ENCODE measurements around the gene MED17. TPM values are rescaled to one million over a fixed set of nuclear protein-coding genes. Genes with fewer than 3 reads are reported as not detected.

MED17 gene
- total and polyA plus RNA-seq, 10 donors: 10.4 to 41.3 (median 36.6) TPM

DNA sequence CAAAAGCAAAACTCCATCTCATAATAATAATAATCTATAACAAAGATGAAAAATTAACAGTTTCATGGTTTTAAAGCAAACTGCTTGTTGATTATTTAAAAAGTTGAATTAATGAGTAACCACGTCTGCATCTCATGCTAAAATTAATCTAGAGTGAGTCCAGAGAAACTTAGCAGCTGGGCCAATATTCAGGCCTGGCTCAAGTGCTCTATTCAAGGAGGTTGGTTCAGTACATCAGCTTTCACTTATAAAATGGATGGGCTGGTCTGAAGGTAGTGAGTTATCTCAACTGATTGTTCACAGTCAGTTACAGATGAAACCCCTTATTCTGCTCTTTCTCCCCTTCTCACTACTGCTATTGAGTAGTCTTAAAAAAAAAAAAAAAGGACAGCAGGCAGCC lies 43.3 kb downstream of the MED17 start:
- H3K27me3 ChIP-seq (replicated peaks in 1 of 7): no peaks in the 10 kb centered on the region
- H3K9me3 ChIP-seq: no peaks in the 10 kb centered on the region
- no peaks in the 10 kb centered on the region for H3K36me3 ChIP-seq
- no peak for TF ChIP-seq POLR2A (IDR thresholded peaks at IDR 0.05)
- intact Hi-C loops (cut with DNase I; ENCODE audit: low total_unique reads): no loop called here
- no peak for DNase-seq
- H3K4me3 ChIP-seq: no peak overlapping the region
- H3K4me1 ChIP-seq: no peaks in the 10 kb centered on the region
- no peak overlapping the region for H3K27ac ChIP-seq
- WGBS, 5 donors: 76 to 95% (median 91%) methylated on average over 1 of the region's 1 CpG

DNA sequence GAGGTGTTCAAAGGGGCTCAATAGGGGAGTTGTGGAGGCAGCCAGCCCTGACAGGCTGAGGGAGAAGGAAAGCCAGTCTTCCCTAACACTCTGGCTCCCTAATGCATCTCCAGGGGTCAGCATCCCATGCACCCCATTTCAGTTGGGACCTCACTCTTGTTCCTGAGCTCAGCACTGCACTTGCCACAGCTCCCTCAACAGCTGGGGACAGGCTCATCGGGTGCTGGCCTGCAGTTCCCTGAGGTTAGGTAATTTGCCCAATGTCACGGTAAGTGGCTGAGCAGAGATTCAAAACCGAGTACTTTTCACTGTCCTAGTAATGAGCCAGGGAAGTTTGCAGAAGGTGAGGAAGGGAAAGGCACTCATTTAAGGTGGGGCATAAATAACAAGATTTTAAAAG lies 45.5 kb downstream of the MED17 start:
- no peak for TF ChIP-seq POLR2A (IDR thresholded peaks at IDR 0.05)
- TF ChIP-seq, protein P1, sequence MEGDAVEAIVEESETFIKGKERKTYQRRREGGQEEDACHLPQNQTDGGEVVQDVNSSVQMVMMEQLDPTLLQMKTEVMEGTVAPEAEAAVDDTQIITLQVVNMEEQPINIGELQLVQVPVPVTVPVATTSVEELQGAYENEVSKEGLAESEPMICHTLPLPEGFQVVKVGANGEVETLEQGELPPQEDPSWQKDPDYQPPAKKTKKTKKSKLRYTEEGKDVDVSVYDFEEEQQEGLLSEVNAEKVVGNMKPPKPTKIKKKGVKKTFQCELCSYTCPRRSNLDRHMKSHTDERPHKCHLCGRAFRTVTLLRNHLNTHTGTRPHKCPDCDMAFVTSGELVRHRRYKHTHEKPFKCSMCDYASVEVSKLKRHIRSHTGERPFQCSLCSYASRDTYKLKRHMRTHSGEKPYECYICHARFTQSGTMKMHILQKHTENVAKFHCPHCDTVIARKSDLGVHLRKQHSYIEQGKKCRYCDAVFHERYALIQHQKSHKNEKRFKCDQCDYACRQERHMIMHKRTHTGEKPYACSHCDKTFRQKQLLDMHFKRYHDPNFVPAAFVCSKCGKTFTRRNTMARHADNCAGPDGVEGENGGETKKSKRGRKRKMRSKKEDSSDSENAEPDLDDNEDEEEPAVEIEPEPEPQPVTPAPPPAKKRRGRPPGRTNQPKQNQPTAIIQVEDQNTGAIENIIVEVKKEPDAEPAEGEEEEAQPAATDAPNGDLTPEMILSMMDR (IDR thresholded peaks at IDR 0.05 in 8 of 11, conservative IDR thresholded peaks at IDR 0.05 in 3 of 11): no peak
- TF ChIP-seq POLR2AphosphoS5 (IDR thresholded peaks at IDR 0.05): no peak
- WGBS, 5 donors: 76 to 84% (median 80%) methylated on average over 3 of the region's 3 CpGs
- no peaks in the 10 kb centered on the region for H3K4me1 ChIP-seq

DNA sequence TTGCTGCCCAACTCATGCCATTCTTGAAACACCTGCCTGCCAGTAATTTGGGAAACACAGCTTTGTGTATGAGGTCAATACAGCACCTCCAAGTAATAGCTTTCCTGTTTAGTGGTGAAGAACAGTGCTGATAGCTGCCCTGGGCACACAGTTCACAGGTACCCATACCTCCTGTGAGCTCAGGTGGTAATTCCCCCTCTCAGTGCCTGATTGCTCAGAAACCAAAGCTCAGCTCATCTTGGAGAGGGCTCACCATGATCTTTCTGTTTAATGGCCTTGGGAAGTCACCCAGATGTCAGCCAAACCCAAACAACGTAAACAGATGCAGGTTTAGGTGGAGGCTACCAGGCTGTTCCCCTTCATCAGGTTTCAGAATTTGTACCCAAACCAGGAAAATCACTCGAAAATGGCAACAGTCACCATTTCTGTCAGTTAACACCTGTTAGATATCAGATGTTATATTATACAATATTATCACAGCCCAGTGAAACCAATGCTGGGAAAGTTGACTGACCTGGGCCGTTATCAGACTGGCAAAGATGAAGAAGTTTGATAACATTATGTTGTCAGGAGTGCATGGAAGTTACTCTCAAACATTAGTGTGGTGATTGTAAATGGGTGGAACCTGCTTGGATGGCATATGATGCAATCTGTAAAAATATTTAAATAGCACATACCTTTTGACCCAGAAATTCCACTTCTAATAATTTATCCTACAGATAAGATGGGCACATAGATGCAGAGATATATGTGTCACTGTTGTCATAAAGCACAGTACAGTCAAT lies 47.5 kb downstream of the MED17 start:
- no peak for DNase-seq
- no peaks in the 10 kb centered on the region for H3K4me1 ChIP-seq
- intact Hi-C loops (cut with DNase I; ENCODE audit: low total_unique reads): no loop called here
- H3K4me3 ChIP-seq: no peak overlapping the region
- no peaks in the 10 kb centered on the region for H3K36me3 ChIP-seq
- 67 to 80% (median 78%) methylated on average over 3 of the region's 3 CpGs for WGBS, 5 donors
- no peaks in the 10 kb centered on the region for H3K27me3 ChIP-seq (replicated peaks in 1 of 7)
- no peak for TF ChIP-seq POLR2A (IDR thresholded peaks at IDR 0.05)
- TF ChIP-seq, protein P1 (IDR thresholded peaks at IDR 0.05 in 8 of 11, conservative IDR thresholded peaks at IDR 0.05 in 3 of 11): no peak
- no peak for TF ChIP-seq POLR2AphosphoS5 (IDR thresholded peaks at IDR 0.05)
- no peak overlapping the region for H3K27ac ChIP-seq
- H3K9me3 ChIP-seq: no peaks in the 10 kb centered on the region

More for the DNA sequence above, 45.5 kb downstream of the MED17 start:
- Histone ChIP-seq H3K27ac (no peak overlapping the region), H3K36me3 (no peaks in the 10 kb centered on the region), H3K9me3 (no peaks in the 10 kb centered on the region), H3K4me3 (no peak overlapping the region), H3K27me3 (replicated peaks in 1 of 7) (no peaks in the 10 kb centered on the region)
- intact Hi-C loops (cut with DNase I; ENCODE audit: low total_unique reads): no loop called here
- DNase-seq: no peak

DNA sequence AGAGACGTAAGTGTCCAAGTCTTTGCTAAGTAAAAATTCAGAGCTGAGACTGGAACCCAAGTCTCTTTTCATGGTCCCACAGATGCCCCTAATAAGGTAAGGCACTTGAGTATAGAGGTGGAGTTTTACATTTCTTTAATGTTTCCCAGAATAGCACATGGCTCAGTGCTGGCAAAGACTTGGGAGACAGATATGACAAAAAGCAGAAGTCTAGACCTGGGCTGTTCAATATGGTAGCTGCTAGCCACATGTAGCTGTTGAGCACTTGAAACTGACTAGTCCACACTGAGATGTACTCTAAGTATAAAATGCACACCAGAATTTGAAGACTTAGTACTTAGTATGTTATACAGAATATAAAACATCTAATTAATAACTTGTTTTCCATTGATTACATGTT lies 48.7 kb downstream of the MED17 start:
- Histone ChIP-seq H3K4me1 (no peaks in the 10 kb centered on the region), H3K27me3 (replicated peaks in 1 of 7) (no peaks in the 10 kb centered on the region), H3K27ac (no peak overlapping the region), H3K4me3 (no peak overlapping the region), H3K36me3 (no peaks in the 10 kb centered on the region), H3K9me3 (no peaks in the 10 kb centered on the region)
- 91 to 97% (median 91%) methylated on average over 1 of the region's 1 CpG for WGBS, 5 donors
- intact Hi-C loops (cut with DNase I; ENCODE audit: low total_unique reads): no loop called here
- DNase-seq: no peak
- TF ChIP-seq POLR2A (IDR thresholded peaks at IDR 0.05) (no peak), POLR2AphosphoS5 (IDR thresholded peaks at IDR 0.05) (no peak)
- TF ChIP-seq, protein P1 (IDR thresholded peaks at IDR 0.05 in 8 of 11, conservative IDR thresholded peaks at IDR 0.05 in 3 of 11): no peak
